IMR-90 (cell line): Measurements from ENCODE around the gene MORN4. TPM values are rescaled to one million over a fixed set of nuclear protein-coding genes. Genes with fewer than 3 reads are reported as not detected.

ENCODE experiments used
- ATAC-seq: fragments of 200-7000 bp; cut with Tn5 transposase; 2 replicates; pipeline ENCODE4 v1.9.1; 2020; ENCODE audit warnings: low read depth, mild to moderate bottlenecking, moderate library complexity
- BruUV-seq: library from RNA; stranded (reverse); fragments of 400-500 nt; replicated peaks from 2 replicates; lab custom pipeline; 2021; lab: Mats Ljungman, UMichigan
- CTCF ChIA-PET: fragments of 300-600 bp; formaldehyde crosslinking; extraction: SDS; loops from one replicate; lab custom pipeline; 2021; ENCODE audit warnings: antibody characterized with exemption; lab: Yijun Ruan, JAX
- POLR2A ChIA-PET: fragments of 300-600 bp; sonication (Branson Sonifier 250); formaldehyde crosslinking; loops from one replicate; lab custom pipeline; 2022; ENCODE audit warnings: antibody characterized with exemption; ENCODE audit not compliant: unreplicated experiment; lab: Charles Lee
- DNase-seq: peaks from one replicate; pipeline ENCODE4 v3.0.0; 2013
- H2AFZ ChIP-seq: replicated peaks from 2 replicates; pipeline ENCODE3; 2013; ENCODE audit warnings: low read length, mild to moderate bottlenecking; ENCODE audit not compliant: poor library complexity
- H2AK5ac ChIP-seq: 2 replicates; pipeline ENCODE4 v1.6.1; 2013; ENCODE audit warnings: low read depth, low read length, inconsistent platforms
- H2AK9ac ChIP-seq: replicated peaks from 2 replicates; pipeline ENCODE3; 2013; ENCODE audit warnings: mild to moderate bottlenecking, low read depth, low read length, moderate library complexity; ENCODE audit not compliant: poor library complexity
- H2BK120ac ChIP-seq: 2 replicates; pipeline ENCODE4 v1.6.1; 2013; ENCODE audit warnings: low read depth, low read length, inconsistent platforms
- H2BK15ac ChIP-seq: 3 replicates; pipeline ENCODE4 v1.6.1; 2013; ENCODE audit warnings: low read depth, low read length, inconsistent platforms
- H2BK20ac ChIP-seq: 2 replicates; pipeline ENCODE4 v1.6.1; 2013; ENCODE audit warnings: low read depth, mild to moderate bottlenecking, inconsistent platforms, low read length, moderate library complexity
- H2BK5ac ChIP-seq: 2 replicates; pipeline ENCODE4 v1.6.1; 2013; ENCODE audit warnings: mild to moderate bottlenecking, low read depth, low read length, inconsistent platforms; ENCODE audit not compliant: poor library complexity, severe bottlenecking
- H3K14ac ChIP-seq: replicated peaks from 2 replicates; pipeline ENCODE4 v1.6.1; 2013; ENCODE audit warnings: low read depth, low read length, inconsistent platforms
- H3K18ac ChIP-seq: 2 replicates; pipeline ENCODE4 v1.6.1; 2013; ENCODE audit warnings: low read depth, low read length, control low read depth
- H3K23ac ChIP-seq: 2 replicates; pipeline ENCODE4 v1.6.1; 2013; ENCODE audit warnings: low read depth, low read length, inconsistent platforms
- H3K27ac ChIP-seq: 2 replicates; pipeline ENCODE4 v1.5.1; 2013; ENCODE audit warnings: mild to moderate bottlenecking, control low read depth, low read length; ENCODE audit not compliant: insufficient read depth
- H3K27me3 ChIP-seq: 2 replicates; pipeline ENCODE4 v1.6.1; 2013; ENCODE audit warnings: low read length; ENCODE audit not compliant: control insufficient read depth, insufficient read depth
- H3K36me3 ChIP-seq: 2 replicates; pipeline ENCODE4 v1.6.1; 2013; ENCODE audit warnings: low read length, mixed read lengths; ENCODE audit not compliant: control insufficient read depth, insufficient read depth
- H3K4ac ChIP-seq: 2 replicates; pipeline ENCODE4 v1.6.1; 2013; ENCODE audit warnings: low read depth, low read length, inconsistent platforms
- H3K4me1 ChIP-seq: 2 replicates; pipeline ENCODE4 v1.6.1; 2013; ENCODE audit warnings: low read length, mixed read lengths; ENCODE audit not compliant: control insufficient read depth, insufficient read depth
- H3K4me2 ChIP-seq: 2 replicates; pipeline ENCODE4 v1.6.1; 2013; ENCODE audit warnings: low read depth, mild to moderate bottlenecking, control low read depth, low read length, moderate library complexity
- H3K4me3 ChIP-seq: 2 replicates; pipeline ENCODE4 v1.5.1; 2013; ENCODE audit warnings: low read depth, mild to moderate bottlenecking, control low read depth, low read length, moderate library complexity; ENCODE audit not compliant: insufficient read depth
- H3K56ac ChIP-seq: 2 replicates; pipeline ENCODE4 v1.6.1; 2013; ENCODE audit warnings: low read length, inconsistent platforms; ENCODE audit not compliant: insufficient read depth; ENCODE audit errors: extremely low read depth
- H3K79me1 ChIP-seq, 2 experiments: 2 replicates each; pipeline ENCODE4 v1.6.1; 2013; ENCODE audit warnings: low read length in 2 of 2, inconsistent platforms in 1 of 2, low read depth in 1 of 2
- H3K9ac ChIP-seq: 2 replicates; pipeline ENCODE4 v1.6.1; 2013; ENCODE audit warnings: low read depth, low read length, control low read depth
- H3K9me1 ChIP-seq: 2 replicates; pipeline ENCODE4 v1.6.1; 2013; ENCODE audit warnings: low read length, inconsistent platforms; ENCODE audit not compliant: insufficient read depth
- H3K9me3 ChIP-seq: 2 replicates; pipeline ENCODE4 v1.6.1; 2013; ENCODE audit warnings: low read length; ENCODE audit not compliant: control insufficient read depth, insufficient read depth
- H4K20me1 ChIP-seq: 2 replicates; pipeline ENCODE4 v1.6.1; 2013; ENCODE audit warnings: low read length, inconsistent platforms; ENCODE audit not compliant: insufficient read depth
- H4K5ac ChIP-seq: 2 replicates; pipeline ENCODE4 v1.6.1; 2013; ENCODE audit warnings: mild to moderate bottlenecking, low read depth, low read length, control low read depth
- H4K8ac ChIP-seq, 2 experiments: 2 replicates each; pipeline ENCODE4 v1.6.1; 2013; ENCODE audit warnings: low read depth in 2 of 2, low read length in 2 of 2, control low read depth in 1 of 2, inconsistent platforms in 1 of 2
- H4K91ac ChIP-seq: 2 replicates; pipeline ENCODE4 v1.6.1; 2013; ENCODE audit warnings: low read depth, low read length, inconsistent platforms; ENCODE audit not compliant: insufficient read depth
- ELK1 ChIP-seq: fragments of 150-350 bp; IDR thresholded peaks from 2 replicates; pipeline ENCODE4 v1.6.1; 2016; ENCODE audit warnings: low read depth, mild to moderate bottlenecking, low read length, moderate library complexity, borderline replicate concordance
- MAZ ChIP-seq: IDR thresholded peaks from 2 replicates; pipeline ENCODE4 v1.6.1; 2012; ENCODE audit warnings: low read depth, mild to moderate bottlenecking, low read length, improper control_type of control experiment, moderate library complexity, borderline replicate concordance
- MXI1 ChIP-seq: IDR thresholded peaks from 2 replicates; pipeline ENCODE4 v1.6.1; 2012; ENCODE audit warnings: low read depth, mild to moderate bottlenecking, low read length, moderate library complexity, borderline replicate concordance
- NFE2L2 ChIP-seq: fragments of 150-350 bp; IDR thresholded peaks from 2 replicates; pipeline ENCODE4 v1.6.1; 2016; ENCODE audit warnings: low read depth, mild to moderate bottlenecking, low read length
- POLR2A ChIP-seq: IDR thresholded peaks from 2 replicates; pipeline ENCODE4 v1.6.1; 2012; ENCODE audit warnings: mild to moderate bottlenecking, low read depth, low read length
- RAD21 ChIP-seq: IDR thresholded peaks from 2 replicates; pipeline ENCODE4 v1.6.1; 2012; ENCODE audit warnings: low read length, improper control_type of control experiment
- RFX5 ChIP-seq: IDR thresholded peaks from 2 replicates; pipeline ENCODE4 v1.8.0; 2012; ENCODE audit warnings: low read depth, mild to moderate bottlenecking, low read length, moderate library complexity
- USF2 ChIP-seq: fragments of 150-350 bp; IDR thresholded peaks from 2 replicates; pipeline ENCODE4 v1.6.1; 2017; ENCODE audit warnings: mild to moderate bottlenecking, antibody characterized with exemption, low read length, low read depth
- WGBS, 2 experiments: methylation state at CpG; one replicate each; pipeline versions ENCODE4 v1.1.5 to v1.1.7; 2013; ENCODE audit warnings: missing lambda C conversion rate in 2 of 2; ENCODE audit not compliant: insufficient read length in 1 of 2; ENCODE audit errors: extremely low coverage in 2 of 2; 5-methylcytosine and 5-hydroxymethylcytosine counted together
- dilution Hi-C: fragments of 300-500 bp; cut with HindIII; formaldehyde crosslinking; loops from one replicate; pipeline ENCODE4 v1.14.3; 2018; ENCODE audit warnings: low sequenced_read_pairs; ENCODE audit not compliant: unreplicated experiment
- in situ Hi-C: fragments of 300-500 bp; cut with MboI; formaldehyde crosslinking; loops from 3 replicates; pipeline ENCODE4 v1.14.3; 2019; ENCODE audit warnings: low sequenced_read_pairs, inconsistent platforms, mixed read lengths
- intact Hi-C: fragments of 100-400 bp; cut with micrococcal nuclease; formaldehyde crosslinking; loops from 2 replicates; pipeline ENCODE4 v1.10.0; 2022
- polyA plus RNA-seq, 3 experiments: library from polyadenylated mRNA; depleted of rRNA; stranded (reverse); fragments of >200 nt; gene quantifications; 2 replicates each; pipeline ENCODE4 v1.2.3, GENCODE V29; 2012; ENCODE audit warnings: low replicate concordance in 1 of 3
- total RNA-seq: library from RNA; depleted of rRNA; stranded (reverse); fragments of >200 nt; gene quantifications from 2 replicates; pipeline ENCODE4 v1.2.3, GENCODE V29; 2012

Gene MORN4
- total and polyA plus RNA-seq, 2 of the 4 experiments (the other 2 are of a cell fraction) = 3.2 to 8.4 TPM

DNA sequence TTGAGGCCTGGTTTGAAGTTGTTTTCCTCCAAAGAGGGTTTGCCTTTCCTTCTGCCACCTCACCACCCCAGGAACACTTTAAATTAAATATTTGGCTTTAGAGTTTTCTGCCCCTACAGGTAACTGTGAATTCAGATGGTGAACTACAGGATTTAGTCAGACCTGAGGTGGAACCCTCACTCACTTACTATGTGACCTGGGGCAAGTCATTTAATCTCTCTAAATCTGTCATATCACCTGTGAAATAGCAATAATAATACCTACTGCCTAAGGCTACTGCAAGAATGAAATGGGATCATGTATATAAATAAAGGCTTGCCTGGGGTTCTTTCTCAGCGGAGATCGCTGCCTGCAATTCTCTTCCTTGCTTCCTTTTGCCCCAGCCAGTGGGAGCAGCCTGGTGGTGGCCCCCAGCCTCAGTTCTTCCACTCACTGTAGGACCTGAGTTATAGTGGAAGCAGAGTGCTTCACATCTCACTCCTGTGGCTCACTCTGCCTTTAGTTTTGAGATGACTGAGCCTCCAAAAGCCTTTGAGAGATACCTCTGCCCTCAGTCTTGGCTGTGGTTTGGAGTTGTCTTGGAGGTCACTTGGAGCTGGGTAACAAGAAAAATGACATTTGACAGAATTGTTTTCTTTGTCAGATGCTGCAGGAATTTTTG lies 66.8 kb downstream of the MORN4 start:
- Histone ChIP-seq H3K23ac (no peak overlapping the region), H2BK15ac (no peak overlapping the region), H3K4me3 (no peak overlapping the region), H2AFZ (peak overlapping the region; percentile 41), H4K20me1 (no peaks in the 10 kb centered on the region), H2AK9ac (no peak overlapping the region), H3K9me3 (no peaks in the 10 kb centered on the region), H2BK120ac (no peak overlapping the region), H4K8ac (no peak overlapping the region), H3K36me3 (peaks cover 19% of the 10 kb centered on the region), H3K14ac (no peak overlapping the region; the same call in 1 of the 2 replicates), H3K4me1 (no peaks in the 10 kb centered on the region), H3K79me1 (peaks cover 11 to 18% of the 10 kb centered on the region in 2 experiments; a peak in 2 of 4 replicates), H3K27me3 (no peaks in the 10 kb centered on the region), H2AK5ac (no peak overlapping the region; the same call in 1 of the 2 replicates), H4K91ac (no peak overlapping the region), H3K27ac (no peak overlapping the region), H3K9me1 (no peaks in the 10 kb centered on the region), H2BK5ac (no peak overlapping the region), H4K5ac (no peak overlapping the region), H3K4ac (no peak overlapping the region), H3K4me2 (no peak overlapping the region), H3K56ac (no peak overlapping the region), H3K18ac (no peak overlapping the region), H3K9ac (no peak overlapping the region), H2BK20ac (no peak overlapping the region)
- POLR2A ChIA-PET = no interaction called here
- dilution Hi-C loops = no loop called here
- in situ Hi-C loops = no loop called here
- WGBS, 2 experiments = no CpG with 5 or more reads among the region's 2 CpGs
- no peak for TF ChIP-seq RFX5
- no peak for TF ChIP-seq ELK1
- TF ChIP-seq NFE2L2 = no peak
- no peak for TF ChIP-seq MAZ
- no peak for TF ChIP-seq MXI1
- TF ChIP-seq USF2 = no peak
- TF ChIP-seq POLR2A = no peak
- no peak for TF ChIP-seq RAD21
- intact Hi-C loops = no loop called here
- ATAC-seq (no peak), DNase-seq (no peak)
- BruUV-seq = no TSS peak
- CTCF ChIA-PET = interaction anchor here (0.7 kb wide), 1 partner anchor 64 kb away, joined by 3 read pairs; no protein-coding TSS in a partner anchor
